NCI-H510A treated with DMSO at 0.1 percent for 48 hours (cell line): Measurements from ENCODE around the gene CEBPG.

Experiments used
- DNase-seq: peaks from one replicate; lab custom pipeline; 2025; lab: John Stamatoyannopoulos, UW

Gene CEBPG

GRCh38 chr19:33394723-33395560 is 21.4 kb downstream of the CEBPG start:
- no peak for DNase-seq

GRCh38 chr19:33395561-33396550 is 22.3 kb downstream of the CEBPG start:
- DNase-seq, result no peak

GRCh38 chr19:33396701-33397535 is 23.4 kb downstream of the CEBPG start:
- no peak for DNase-seq

GRCh38 chr19:33397536-33398360 is 24.2 kb downstream of the CEBPG start:
- no peak for DNase-seq

GRCh38 chr19:33398361-33399060 is 25.0 kb downstream of the CEBPG start:
- no peak for DNase-seq

- no peak for DNase-seq
These were observed 25.7 kb downstream of the CEBPG start for GRCh38 chr19:33399081-33399744.

- no peak for DNase-seq
These were observed 26.5 kb downstream of the CEBPG start for GRCh38 chr19:33399745-33400681.

- no peak for DNase-seq
These were observed 27.6 kb downstream of the CEBPG start for GRCh38 chr19:33400856-33401682.

- no peak for DNase-seq
These were observed 28.3 kb downstream of the CEBPG start for GRCh38 chr19:33401683-33402420.

GRCh38 chr19:33402421-33403220 is 29.1 kb downstream of the CEBPG start:
- DNase-seq, result no peak

- DNase-seq, result no peak
These were observed 29.9 kb downstream of the CEBPG start for GRCh38 chr19:33403221-33403972.

- DNase-seq, result no peak
These were observed 30.4 kb downstream of the CEBPG start for GRCh38 chr19:33403973-33404304.

- DNase-seq, result no peak
These were observed 31.2 kb downstream of the CEBPG start for GRCh38 chr19:33404506-33405253.

- no peak for DNase-seq
These were observed 31.7 kb downstream of the CEBPG start for GRCh38 chr19:33405254-33405552.
